ENCODE data around the gene MED20. TPM values are rescaled to one million over a fixed set of nuclear protein-coding genes. Genes with fewer than 3 reads are reported as not detected.

The MED20 gene
- total RNA-seq, 1 donor from 2014 or later = 24.3 TPM

DNA sequence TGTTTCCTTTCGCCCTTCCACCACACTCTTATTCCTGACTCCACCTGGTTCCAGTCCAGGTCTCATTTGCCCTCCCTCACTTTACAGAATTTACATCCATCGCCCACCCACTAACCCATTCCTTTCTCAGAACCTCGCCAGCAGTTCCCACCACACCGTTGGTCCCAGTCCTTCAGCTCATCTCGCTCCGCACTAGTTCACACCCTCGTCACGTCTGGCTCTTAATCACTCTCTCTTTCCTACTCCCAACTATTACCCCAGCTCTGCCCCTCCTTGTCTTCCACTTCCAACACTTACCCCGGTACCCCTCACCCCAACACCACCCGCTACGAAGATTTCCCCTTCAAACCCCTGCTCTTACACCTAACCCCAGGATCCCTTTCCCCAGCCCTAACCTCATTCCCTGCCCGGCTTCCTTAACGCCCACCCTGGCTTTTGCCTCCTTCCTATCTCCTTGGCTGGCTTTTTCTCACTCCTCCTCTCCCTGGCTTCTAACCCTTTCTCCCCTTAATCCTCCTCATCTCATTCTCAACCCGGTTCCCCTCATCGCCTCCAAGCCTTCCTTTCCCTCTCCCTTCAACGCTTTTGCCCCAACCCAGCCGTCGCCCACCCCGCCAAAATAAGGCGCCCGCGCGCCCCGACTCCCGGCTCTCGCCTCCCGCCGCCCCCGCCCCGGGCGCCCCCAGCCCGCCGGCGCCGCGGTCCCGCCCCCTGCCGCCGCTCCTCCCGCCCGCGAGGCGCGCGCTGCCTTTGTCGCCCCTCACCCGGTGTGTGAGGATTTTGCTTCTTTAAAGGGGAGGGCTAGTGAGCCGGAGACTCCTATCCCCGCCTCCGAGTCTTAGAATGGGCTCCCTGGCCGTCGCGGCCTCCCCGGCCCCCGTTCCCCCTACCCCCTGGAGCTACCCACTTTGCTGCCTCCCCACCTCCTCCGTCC lies 26.3 kb downstream of the MED20 start:
- Mint-ChIP-seq H3K27me3 (ENCODE audit: unreplicated experiment) (no peaks in the 10 kb centered on the region), H3K36me3 (ENCODE audit: unreplicated experiment) (no peaks in the 10 kb centered on the region), H3K27ac (ENCODE audit: unreplicated experiment) (no peak overlapping the region), H3K4me3 (ENCODE audit: unreplicated experiment) (no peak overlapping the region), H3K9me3 (ENCODE audit: unreplicated experiment) (no peaks in the 10 kb centered on the region), H3K4me1 (ENCODE audit: unreplicated experiment) (peaks cover 9% of the 10 kb centered on the region)
- TF ChIP-seq, protein P1, sequence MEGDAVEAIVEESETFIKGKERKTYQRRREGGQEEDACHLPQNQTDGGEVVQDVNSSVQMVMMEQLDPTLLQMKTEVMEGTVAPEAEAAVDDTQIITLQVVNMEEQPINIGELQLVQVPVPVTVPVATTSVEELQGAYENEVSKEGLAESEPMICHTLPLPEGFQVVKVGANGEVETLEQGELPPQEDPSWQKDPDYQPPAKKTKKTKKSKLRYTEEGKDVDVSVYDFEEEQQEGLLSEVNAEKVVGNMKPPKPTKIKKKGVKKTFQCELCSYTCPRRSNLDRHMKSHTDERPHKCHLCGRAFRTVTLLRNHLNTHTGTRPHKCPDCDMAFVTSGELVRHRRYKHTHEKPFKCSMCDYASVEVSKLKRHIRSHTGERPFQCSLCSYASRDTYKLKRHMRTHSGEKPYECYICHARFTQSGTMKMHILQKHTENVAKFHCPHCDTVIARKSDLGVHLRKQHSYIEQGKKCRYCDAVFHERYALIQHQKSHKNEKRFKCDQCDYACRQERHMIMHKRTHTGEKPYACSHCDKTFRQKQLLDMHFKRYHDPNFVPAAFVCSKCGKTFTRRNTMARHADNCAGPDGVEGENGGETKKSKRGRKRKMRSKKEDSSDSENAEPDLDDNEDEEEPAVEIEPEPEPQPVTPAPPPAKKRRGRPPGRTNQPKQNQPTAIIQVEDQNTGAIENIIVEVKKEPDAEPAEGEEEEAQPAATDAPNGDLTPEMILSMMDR (IDR thresholded peaks at IDR 0.05) = no peak
- peak; percentile 76 for DNase-seq (ENCODE audit: extremely low spot score, unreplicated experiment)

DNA sequence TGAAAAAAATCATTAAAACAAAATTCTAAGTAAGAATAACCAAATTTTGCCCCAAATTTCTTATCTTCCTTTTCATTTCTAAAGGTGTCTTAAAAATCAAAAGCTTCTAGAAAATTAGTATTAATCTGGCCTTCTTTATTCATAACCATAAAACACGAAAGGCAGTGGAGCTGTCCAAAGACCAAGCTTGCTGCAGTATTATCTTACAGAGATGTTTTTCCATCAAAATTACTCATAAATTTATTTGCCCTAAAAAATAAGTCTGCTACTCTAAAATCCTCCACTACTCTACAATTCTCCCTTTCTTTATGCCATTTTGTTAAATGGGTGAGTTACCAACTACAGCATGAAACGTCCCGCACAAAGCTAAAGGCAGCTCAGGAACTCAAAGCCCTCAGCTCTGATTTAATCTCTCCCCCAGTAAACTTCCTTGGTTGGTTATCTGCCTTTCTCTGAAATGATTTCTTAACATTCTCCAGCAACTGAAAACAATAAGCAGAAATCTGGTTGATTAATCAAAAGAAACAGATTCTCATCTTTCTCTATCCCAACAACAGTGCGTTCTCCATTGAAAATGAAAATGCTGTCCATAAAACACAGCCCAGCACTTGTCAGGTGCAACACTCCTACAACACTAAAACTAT lies 27.9 kb downstream of the MED20 start:
- TF ChIP-seq, protein P1 (IDR thresholded peaks at IDR 0.05) = no peak
- Mint-ChIP-seq H3K27ac (ENCODE audit: unreplicated experiment) (no peak overlapping the region), H3K36me3 (ENCODE audit: unreplicated experiment) (no peaks in the 10 kb centered on the region), H3K9me3 (ENCODE audit: unreplicated experiment) (no peaks in the 10 kb centered on the region), H3K4me3 (ENCODE audit: unreplicated experiment) (no peak overlapping the region), H3K27me3 (ENCODE audit: unreplicated experiment) (no peaks in the 10 kb centered on the region), H3K4me1 (ENCODE audit: unreplicated experiment) (peaks cover 9% of the 10 kb centered on the region)
- peak; percentile 0 for DNase-seq (ENCODE audit: extremely low spot score, unreplicated experiment)

DNA sequence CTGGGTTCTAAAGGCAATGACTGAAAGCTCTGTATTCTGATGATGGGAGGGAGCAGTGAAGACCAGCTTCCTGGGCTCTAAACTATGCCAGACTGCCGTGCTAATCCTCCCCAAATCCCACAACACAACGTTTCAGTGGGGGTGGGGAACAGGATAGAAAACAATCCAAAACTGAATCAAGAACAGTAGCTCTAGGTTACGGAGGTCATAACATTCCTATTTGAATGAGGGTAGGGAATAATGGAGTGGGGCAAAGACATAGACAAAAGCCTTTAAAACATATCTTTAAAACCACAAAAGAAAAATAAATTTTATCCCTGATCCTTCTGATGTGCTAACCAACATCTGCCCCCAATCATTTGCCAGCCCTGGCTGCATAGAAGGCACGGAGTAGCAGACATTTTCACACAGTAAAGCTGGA lies 33.6 kb downstream of the MED20 start:
- Mint-ChIP-seq H3K36me3 (ENCODE audit: unreplicated experiment) (no peaks in the 10 kb centered on the region), H3K27ac (ENCODE audit: unreplicated experiment) (no peak overlapping the region), H3K4me1 (ENCODE audit: unreplicated experiment) (peaks cover 2% of the 10 kb centered on the region), H3K4me3 (ENCODE audit: unreplicated experiment) (no peak overlapping the region), H3K27me3 (ENCODE audit: unreplicated experiment) (no peaks in the 10 kb centered on the region), H3K9me3 (ENCODE audit: unreplicated experiment) (no peaks in the 10 kb centered on the region)
- no peak for DNase-seq (ENCODE audit: extremely low spot score, unreplicated experiment)
- TF ChIP-seq, protein P1 (IDR thresholded peaks at IDR 0.05) = no peak

DNA sequence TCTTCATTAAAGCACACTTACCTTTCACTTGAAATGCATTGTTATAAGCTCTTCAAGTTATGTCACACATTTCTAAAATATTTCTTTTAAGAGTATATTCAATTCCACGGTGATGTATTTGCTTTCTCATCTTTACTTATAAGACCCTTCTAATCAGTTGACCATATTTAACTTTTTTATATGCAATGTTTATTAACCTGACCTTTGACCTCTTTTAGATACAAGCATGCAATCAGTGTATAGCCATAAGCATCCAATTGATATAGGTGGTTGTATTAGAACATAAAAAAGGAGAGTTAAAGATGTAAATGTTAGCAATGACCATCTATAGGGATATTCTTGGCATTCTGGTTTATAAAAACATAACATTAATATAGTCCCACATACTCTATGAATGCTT lies 35.0 kb downstream of the MED20 start:
- H3K4me1 Mint-ChIP-seq (ENCODE audit: unreplicated experiment) = peaks cover 5% of the 10 kb centered on the region
- TF ChIP-seq, protein P1 (IDR thresholded peaks at IDR 0.05) = no peak
- H3K36me3 Mint-ChIP-seq (ENCODE audit: unreplicated experiment) = no peaks in the 10 kb centered on the region
- no peaks in the 10 kb centered on the region for H3K27me3 Mint-ChIP-seq (ENCODE audit: unreplicated experiment)
- H3K4me3 Mint-ChIP-seq (ENCODE audit: unreplicated experiment) = no peak overlapping the region
- no peaks in the 10 kb centered on the region for H3K9me3 Mint-ChIP-seq (ENCODE audit: unreplicated experiment)
- DNase-seq (ENCODE audit: extremely low spot score, unreplicated experiment) = no peak
- no peak overlapping the region for H3K27ac Mint-ChIP-seq (ENCODE audit: unreplicated experiment)

DNA sequence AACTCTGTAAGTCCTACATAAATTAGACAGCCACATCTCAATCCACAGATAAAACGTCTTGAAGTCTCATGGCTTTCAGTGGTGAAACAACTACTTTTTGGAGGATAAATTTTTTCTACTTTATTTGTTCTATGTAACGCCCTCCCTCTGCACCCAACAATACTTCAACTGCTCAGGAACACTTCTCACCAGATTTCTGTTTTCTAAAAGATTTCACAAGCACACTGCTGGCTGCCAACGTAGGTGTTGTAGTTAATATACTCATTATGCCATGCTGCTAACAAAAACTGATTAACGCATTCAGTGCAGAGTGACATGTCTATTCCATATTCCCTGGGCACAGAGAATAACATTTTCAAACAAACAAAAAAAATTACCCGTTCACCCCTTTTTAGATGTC lies 36.0 kb downstream of the MED20 start:
- Mint-ChIP-seq H3K27ac (ENCODE audit: unreplicated experiment) (no peak overlapping the region), H3K4me1 (ENCODE audit: unreplicated experiment) (peaks cover 5% of the 10 kb centered on the region), H3K27me3 (ENCODE audit: unreplicated experiment) (no peaks in the 10 kb centered on the region), H3K4me3 (ENCODE audit: unreplicated experiment) (no peak overlapping the region), H3K9me3 (ENCODE audit: unreplicated experiment) (no peaks in the 10 kb centered on the region), H3K36me3 (ENCODE audit: unreplicated experiment) (peaks cover 1% of the 10 kb centered on the region)
- TF ChIP-seq, protein P1 (IDR thresholded peaks at IDR 0.05) = no peak
- no peak for DNase-seq (ENCODE audit: extremely low spot score, unreplicated experiment)

All from osteocyte (in vitro differentiated cells).